Suprapubic skin (tissue), 4 donors: ENCODE measurements around the gene PLEK. TPM values are rescaled to one million over a fixed set of nuclear protein-coding genes. Genes with fewer than 3 reads are reported as not detected.

ENCODE experiments used
- DNase-seq, 2 donors: peaks; one replicate each; pipeline ENCODE4 v3.0.0-alpha.2; 2019; ENCODE audit warnings: low spot score in 2 of 2
- H3K27ac ChIP-seq: fragments of 200-600 bp; sonication (generic); one replicate; pipeline ENCODE4 v1.5.1; 2019
- H3K27me3 ChIP-seq: fragments of 200-600 bp; sonication (generic); one replicate; pipeline ENCODE4 v1.5.1; 2019
- H3K36me3 ChIP-seq: fragments of 200-600 bp; sonication (generic); one replicate; pipeline ENCODE4 v1.5.1; 2019
- H3K4me1 ChIP-seq: fragments of 200-600 bp; sonication (generic); one replicate; pipeline ENCODE4 v1.5.1; 2019
- H3K4me3 ChIP-seq: fragments of 200-600 bp; sonication (generic); one replicate; pipeline ENCODE4 v1.5.1; 2019; ENCODE audit warnings: mild to moderate bottlenecking
- H3K9me3 ChIP-seq: fragments of 200-600 bp; sonication (generic); one replicate; pipeline ENCODE4 v1.5.1; 2019
- EP300 ChIP-seq: sonication (generic); formaldehyde crosslinking; IDR thresholded peaks from one replicate; pipeline ENCODE4 v1.6.1; 2017; ENCODE audit warnings: antibody characterized with exemption
- POLR2A ChIP-seq, 2 donors: fragments of 450-650 bp; IDR thresholded peaks; one replicate each; pipeline ENCODE4 v1.6.1; 2017; ENCODE audit warnings: antibody characterized with exemption in 2 of 2, mild to moderate bottlenecking in 2 of 2, moderate library complexity in 2 of 2
- POLR2AphosphoS5 ChIP-seq, 3 donors: sonication (generic); formaldehyde crosslinking; IDR thresholded peaks; one replicate each; pipeline ENCODE4 v1.6.1; 2017; ENCODE audit warnings: antibody characterized with exemption in 3 of 3
- WGBS: methylation state at CpG from one replicate; pipeline ENCODE4 v1.1.5; 2018; 5-methylcytosine and 5-hydroxymethylcytosine counted together
- total RNA-seq, 4 donors: library from RNA; depleted of rRNA; stranded (reverse); fragments of >200 nt; gene quantifications; one replicate each; pipeline ENCODE4 v1.1.0, GENCODE V29; 2016
- TF ChIP-seq, protein P1 (sequence below), 2 donors: fragments of 200-600 bp in 1 of 2; fragments of 450-650 bp in 1 of 2; sonication (generic) in 1 of 2; IDR thresholded peaks; one replicate each; pipeline ENCODE4 v1.5.1; 2016 to 2019; ENCODE audit warnings: antibody characterized with exemption in 2 of 2, mild to moderate bottlenecking in 1 of 2, moderate library complexity in 1 of 2

Gene PLEK
- total RNA-seq, 4 donors from 2014 or later: 1.1 to 2.6 (median 1.7) TPM

- under 1% methylated on average over 21 of the region's 64 CpGs for WGBS
- TF ChIP-seq EP300 (no peak), POLR2AphosphoS5 (IDR thresholded peaks at IDR 0.05) (no peak), POLR2A (IDR thresholded peaks at IDR 0.05) (peak in 1 of 2 donors; percentile 55)
- Histone ChIP-seq H3K4me3 (peak within 1 kb of the TSS; percentile 57), H3K36me3 (no peaks in the 10 kb centered on the region), H3K4me1 (peaks cover 26% of the 10 kb centered on the region), H3K27ac (peak within 1 kb of the TSS; percentile 89), H3K27me3 (peaks cover 22% of the 10 kb centered on the region), H3K9me3 (no peaks in the 10 kb centered on the region)
- DNase-seq: peak; percentile 86 to 87
Measured at GRCh38 chr2:68319398-68320117, 45.5 kb upstream of the PLEK start, which contains the start of gene CNRIP1. CNRIP1 (minus strand) TSS chr2:68319949; CDS start chr2:68319400, 549 bp downstream.

- peak in 1 of 2 donors; percentile 66 for DNase-seq
- Histone ChIP-seq H3K4me1 (peaks cover 26% of the 10 kb centered on the region), H3K27ac (peak overlapping the region; percentile 89), H3K4me3 (peak overlapping the region; percentile 57), H3K27me3 (peaks cover 22% of the 10 kb centered on the region), H3K36me3 (no peaks in the 10 kb centered on the region), H3K9me3 (no peaks in the 10 kb centered on the region)
- 6% methylated on average over 11 of the region's 11 CpGs for WGBS
- TF ChIP-seq POLR2AphosphoS5 (IDR thresholded peaks at IDR 0.05) (no peak), POLR2A (IDR thresholded peaks at IDR 0.05) (no peak), EP300 (no peak)
- TF ChIP-seq, protein P1, sequence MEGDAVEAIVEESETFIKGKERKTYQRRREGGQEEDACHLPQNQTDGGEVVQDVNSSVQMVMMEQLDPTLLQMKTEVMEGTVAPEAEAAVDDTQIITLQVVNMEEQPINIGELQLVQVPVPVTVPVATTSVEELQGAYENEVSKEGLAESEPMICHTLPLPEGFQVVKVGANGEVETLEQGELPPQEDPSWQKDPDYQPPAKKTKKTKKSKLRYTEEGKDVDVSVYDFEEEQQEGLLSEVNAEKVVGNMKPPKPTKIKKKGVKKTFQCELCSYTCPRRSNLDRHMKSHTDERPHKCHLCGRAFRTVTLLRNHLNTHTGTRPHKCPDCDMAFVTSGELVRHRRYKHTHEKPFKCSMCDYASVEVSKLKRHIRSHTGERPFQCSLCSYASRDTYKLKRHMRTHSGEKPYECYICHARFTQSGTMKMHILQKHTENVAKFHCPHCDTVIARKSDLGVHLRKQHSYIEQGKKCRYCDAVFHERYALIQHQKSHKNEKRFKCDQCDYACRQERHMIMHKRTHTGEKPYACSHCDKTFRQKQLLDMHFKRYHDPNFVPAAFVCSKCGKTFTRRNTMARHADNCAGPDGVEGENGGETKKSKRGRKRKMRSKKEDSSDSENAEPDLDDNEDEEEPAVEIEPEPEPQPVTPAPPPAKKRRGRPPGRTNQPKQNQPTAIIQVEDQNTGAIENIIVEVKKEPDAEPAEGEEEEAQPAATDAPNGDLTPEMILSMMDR (IDR thresholded peaks at IDR 0.05): no peak
Measured at GRCh38 chr2:68320118-68320641, 44.9 kb upstream of the PLEK start.

DNA sequence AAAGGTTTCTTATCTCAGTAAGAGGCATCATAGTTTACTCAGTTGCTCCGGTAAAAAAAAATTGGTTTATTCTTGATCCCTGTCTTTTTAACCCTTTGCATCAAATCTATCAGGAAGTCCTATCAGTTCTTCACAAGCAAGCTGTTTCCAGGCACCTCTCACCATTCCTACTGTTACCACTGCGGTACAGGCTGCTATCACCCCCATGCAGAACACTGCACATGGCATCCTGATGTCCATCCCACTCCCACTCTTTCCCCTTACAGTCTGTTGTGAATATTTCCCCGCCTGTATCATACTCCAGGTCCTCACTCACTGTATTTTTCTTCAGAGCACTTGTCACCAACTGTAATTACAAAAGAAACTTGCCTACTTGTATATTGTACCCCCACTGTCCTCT, 40.0 kb upstream of the PLEK start:
- no peak overlapping the region for H3K27ac ChIP-seq
- H3K4me1 ChIP-seq: peaks cover 6% of the 10 kb centered on the region
- no peaks in the 10 kb centered on the region for H3K9me3 ChIP-seq
- no peak overlapping the region for H3K4me3 ChIP-seq
- WGBS: 75% methylated on average over 3 of the region's 3 CpGs
- peaks cover 16% of the 10 kb centered on the region for H3K27me3 ChIP-seq
- no peaks in the 10 kb centered on the region for H3K36me3 ChIP-seq
- DNase-seq: no peak
- no peak for TF ChIP-seq POLR2AphosphoS5 (IDR thresholded peaks at IDR 0.05)
- no peak for TF ChIP-seq POLR2A (IDR thresholded peaks at IDR 0.05)

DNA sequence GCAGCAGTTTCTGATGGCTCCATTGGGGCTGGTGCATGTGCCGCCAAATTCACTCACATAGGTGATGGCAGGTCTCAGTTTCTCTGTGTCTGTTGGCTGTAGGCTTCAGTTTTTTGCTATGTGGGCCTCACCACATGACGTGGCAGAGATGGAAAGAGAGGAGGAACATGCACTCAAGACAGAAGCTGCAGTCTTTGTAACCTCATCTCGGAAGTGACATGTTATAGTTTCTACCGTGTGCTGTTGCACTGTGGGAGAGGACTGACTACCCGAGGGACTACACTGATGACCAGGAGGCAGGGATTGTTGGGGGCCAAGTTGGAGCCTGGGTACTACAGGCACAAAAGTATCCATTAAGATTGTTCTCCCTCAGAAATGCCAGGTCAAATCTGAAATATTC, 36.2 kb upstream of the PLEK start:
- 69% methylated on average over 5 of the region's 5 CpGs for WGBS
- no peak for TF ChIP-seq EP300
- no peak for TF ChIP-seq POLR2AphosphoS5 (IDR thresholded peaks at IDR 0.05)
- TF ChIP-seq, protein P1 (IDR thresholded peaks at IDR 0.05): no peak
- TF ChIP-seq POLR2A (IDR thresholded peaks at IDR 0.05): no peak
- Histone ChIP-seq H3K27ac (no peak overlapping the region), H3K27me3 (peaks cover 16% of the 10 kb centered on the region), H3K9me3 (no peaks in the 10 kb centered on the region), H3K36me3 (no peaks in the 10 kb centered on the region), H3K4me1 (no peaks in the 10 kb centered on the region), H3K4me3 (no peak overlapping the region)
- no peak for DNase-seq

GRCh38 chr2:68330691-68331090, 34.4 kb upstream of the PLEK start:
- no peaks in the 10 kb centered on the region for H3K36me3 ChIP-seq
- H3K27ac ChIP-seq: no peak overlapping the region
- DNase-seq: no peak
- peaks cover 16% of the 10 kb centered on the region for H3K27me3 ChIP-seq
- H3K4me3 ChIP-seq: no peak overlapping the region
- TF ChIP-seq POLR2A (IDR thresholded peaks at IDR 0.05) (no peak), EP300 (no peak), POLR2AphosphoS5 (IDR thresholded peaks at IDR 0.05) (no peak)
- TF ChIP-seq, protein P1 (IDR thresholded peaks at IDR 0.05): no peak
- 61% methylated on average over 2 of the region's 2 CpGs for WGBS
- no peaks in the 10 kb centered on the region for H3K9me3 ChIP-seq
- H3K4me1 ChIP-seq: no peaks in the 10 kb centered on the region

- TF ChIP-seq POLR2A (IDR thresholded peaks at IDR 0.05): no peak
- no peak for TF ChIP-seq POLR2AphosphoS5 (IDR thresholded peaks at IDR 0.05)
- no peak for TF ChIP-seq EP300
- TF ChIP-seq, protein P1 (IDR thresholded peaks at IDR 0.05): no peak
- no peak overlapping the region for H3K4me3 ChIP-seq
- H3K27ac ChIP-seq: no peak overlapping the region
- peaks cover 16% of the 10 kb centered on the region for H3K27me3 ChIP-seq
- H3K9me3 ChIP-seq: no peaks in the 10 kb centered on the region
- no peak for DNase-seq
- 82% methylated on average over 8 of the region's 8 CpGs for WGBS
- H3K4me1 ChIP-seq: no peaks in the 10 kb centered on the region
- H3K36me3 ChIP-seq: no peaks in the 10 kb centered on the region
Measured at GRCh38 chr2:68333009-68333408, 32.1 kb upstream of the PLEK start.
